A549 (cell line): ENCODE data around the gene SLC5A3. TPM values are rescaled to one million over a fixed set of nuclear protein-coding genes. Genes with fewer than 3 reads are reported as not detected.

Experiments used
- ATAC-seq, 2 experiments: fragments of 200-7000 bp in 1 of 2; fragments of >200 bp in 1 of 2; cut with Nextera tagmentation in 1 of 2; cut with Tn5 transposase in 1 of 2; 3 replicates each; pipeline versions ENCODE4 v1.8.0 to v1.9.1; 2018 to 2020; ENCODE audit warnings: mild to moderate bottlenecking in 1 of 2, moderate library complexity in 1 of 2
- CTCF ChIA-PET: fragments of 300-600 bp; sonication (Branson Sonifier 250); formaldehyde crosslinking; extraction: SDS; loops from one replicate; lab custom pipeline; 2021; ENCODE audit warnings: antibody characterized with exemption, inconsistent platforms; lab: Yijun Ruan, JAX
- POLR2A ChIA-PET: fragments of 350-600 bp; formaldehyde crosslinking; extraction: SDS; loops from one replicate; lab custom pipeline; 2021; ENCODE audit warnings: antibody characterized with exemption, inconsistent platforms; lab: Yijun Ruan, JAX
- DNase-seq, 2 experiments: peaks; one replicate each; pipeline versions ENCODE4 v3.0.0 to v3.0.0-alpha.2; 2011 to 2016; ENCODE audit warnings: low read depth in 1 of 2, low spot score in 1 of 2
- FAIRE-seq: peaks from 2 replicates; lab custom pipeline; 2011; peaks lifted over from hg19 to GRCh38; lab: Jason Lieb, UNC
- H3K27ac ChIP-seq, 2 experiments: fragments of >200 bp; sonication (Bioruptor Twin); formaldehyde crosslinking; 3 replicates each; pipeline ENCODE4 v1.5.1; 2016 to 2017
- H3K4me1 ChIP-seq: fragments of >200 bp; sonication (Bioruptor Twin); formaldehyde crosslinking; 3 replicates; pipeline ENCODE4 v1.6.1; 2016
- H3K4me2 ChIP-seq: fragments of >200 bp; sonication (Bioruptor Twin); formaldehyde crosslinking; 3 replicates; pipeline ENCODE4 v1.6.1; 2016
- H3K4me3 ChIP-seq: fragments of >200 bp; sonication (Bioruptor Twin); formaldehyde crosslinking; 3 replicates; pipeline ENCODE4 v1.5.1; 2016
- H3K9me3 ChIP-seq: fragments of >200 bp; sonication (Bioruptor Twin); formaldehyde crosslinking; 3 replicates; pipeline ENCODE4 v1.6.1; 2016
- BHLHE40 ChIP-seq: IDR thresholded peaks from 2 replicates; pipeline ENCODE4 v1.6.1; 2012; ENCODE audit warnings: low read depth, low read length, inconsistent platforms
- CEBPB ChIP-seq, 2 experiments: fragments of >200 bp in 1 of 2; sonication (Bioruptor Twin) in 1 of 2; formaldehyde crosslinking in 1 of 2; IDR thresholded peaks; 2 replicates each; pipeline ENCODE4 v1.6.1; 2012 to 2016
- CHD4 ChIP-seq: fragments of 200-600 bp; sonication (generic); IDR thresholded peaks from 2 replicates; pipeline ENCODE4 v1.6.1; 2016; ENCODE audit warnings: antibody characterized with exemption, mild to moderate bottlenecking, borderline replicate concordance
- E2F6 ChIP-seq: IDR thresholded peaks from 2 replicates; pipeline ENCODE4 v1.6.1; 2012; ENCODE audit warnings: low read depth, borderline replicate concordance
- ESRRA ChIP-seq: fragments of 150-350 bp; IDR thresholded peaks from 2 replicates; pipeline ENCODE4 v1.6.1; 2014; ENCODE audit warnings: mild to moderate bottlenecking, low read length, borderline replicate concordance
- FOSB ChIP-seq: fragments of 250-450 bp; sonication (Bioruptor Pico); IDR thresholded peaks from 2 replicates; pipeline ENCODE4 v1.5.0; 2020; ENCODE audit warnings: mild to moderate bottlenecking, moderate library complexity
- FOSL2 ChIP-seq, 2 experiments: fragments of 450-650 bp in 1 of 2; fragments of >200 bp in 1 of 2; sonication (Bioruptor Twin) in 1 of 2; formaldehyde crosslinking; IDR thresholded peaks; 2 replicates each; pipeline versions ENCODE4 v1.5.0 to v1.6.1; 2016 to 2020; ENCODE audit warnings: mild to moderate bottlenecking in 1 of 2, moderate library complexity in 1 of 2
- HES2 ChIP-seq: fragments of >200 bp; sonication (Bioruptor Twin); formaldehyde crosslinking; IDR thresholded peaks from 2 replicates; pipeline ENCODE4 v1.6.1; 2016
- HOXA7 ChIP-seq: fragments of 250-450 bp; sonication (Bioruptor Pico); IDR thresholded peaks from 2 replicates; pipeline ENCODE4 v1.5.0; 2020; ENCODE audit warnings: mild to moderate bottlenecking, moderate library complexity
- HOXB13 ChIP-seq: fragments of 250-450 bp; sonication (Bioruptor Pico); IDR thresholded peaks from 2 replicates; pipeline ENCODE4 v1.5.0; 2020; ENCODE audit warnings: low read depth, mild to moderate bottlenecking, moderate library complexity
- HOXB5 ChIP-seq: fragments of 250-450 bp; sonication (Bioruptor Pico); IDR thresholded peaks from 2 replicates; pipeline ENCODE4 v1.5.0; 2020; ENCODE audit warnings: mild to moderate bottlenecking, moderate library complexity
- JUN ChIP-seq, 2 experiments: fragments of >200 bp; sonication (Bioruptor Twin); formaldehyde crosslinking; IDR thresholded peaks; 2 replicates in 1 of 2; 3 replicates in 1 of 2; pipeline ENCODE4 v1.6.1; 2016 to 2017
- MAZ ChIP-seq: fragments of 150-350 bp; IDR thresholded peaks from 2 replicates; pipeline ENCODE4 v1.6.1; 2014; ENCODE audit warnings: antibody characterized with exemption, low read depth, low read length, borderline replicate concordance
- PBX3 ChIP-seq: IDR thresholded peaks from 2 replicates; pipeline ENCODE4 v1.6.1; 2012
- POLR2AphosphoS2 ChIP-seq: conservative IDR thresholded peaks from 2 replicates; pipeline ENCODE4 v1.6.1; 2012; ENCODE audit warnings: low read length, improper control_type of control experiment, inconsistent platforms
- RAD21 ChIP-seq, 2 experiments: fragments of >200 bp in 1 of 2; sonication (Bioruptor Twin) in 1 of 2; formaldehyde crosslinking in 1 of 2; IDR thresholded peaks in 1 of 2; conservative IDR thresholded peaks in 1 of 2; 2 replicates in 1 of 2; 3 replicates in 1 of 2; pipeline ENCODE4 v1.6.1; 2012 to 2018; ENCODE audit warnings: inconsistent platforms in 1 of 2
- RCOR1 ChIP-seq: fragments of 150-350 bp; IDR thresholded peaks from 2 replicates; pipeline ENCODE4 v1.6.1; 2014; ENCODE audit warnings: antibody characterized with exemption, low read length, low read depth
- RNF2 ChIP-seq: fragments of 200-600 bp; sonication (generic); IDR thresholded peaks from 2 replicates; pipeline ENCODE4 v1.6.1; 2016; ENCODE audit warnings: low read depth, mild to moderate bottlenecking, antibody characterized with exemption, moderate library complexity, borderline replicate concordance
- TP53 ChIP-seq: fragments of 250-450 bp; sonication (Bioruptor Pico); IDR thresholded peaks from 2 replicates; pipeline ENCODE4 v1.5.0; 2021; ENCODE audit warnings: mild to moderate bottlenecking, moderate library complexity
- ZC3H11A ChIP-seq: fragments of 450-650 bp; IDR thresholded peaks from 2 replicates; pipeline ENCODE4 v1.6.1; 2014; ENCODE audit warnings: antibody characterized with exemption, mild to moderate bottlenecking
- ZFP36 ChIP-seq: fragments of 450-650 bp; IDR thresholded peaks from 2 replicates; pipeline ENCODE4 v1.6.1; 2014; ENCODE audit warnings: borderline replicate concordance; ENCODE audit not compliant: partially characterized antibody
- WGBS: methylation state at CpG from one replicate; pipeline ENCODE4 v1.1.6; 2017; ENCODE audit errors: missing lambda C conversion rate; 5-methylcytosine and 5-hydroxymethylcytosine counted together
- polyA plus RNA-seq, 4 experiments: library from polyadenylated mRNA; depleted of rRNA in 3 of 4; stranded (reverse); fragments of >200 nt; fragmentation: RNase III in 1 of 4; extraction: RNeasy Plus Mini Kit Qiagen cat#74134 plus additional on column Dnase treatment in 1 of 4; gene quantifications; 2 replicates in 3 of 4; 3 replicates in 1 of 4; pipeline ENCODE4 v1.2.3, GENCODE V29; 2011 to 2017
- TF ChIP-seq, protein P1 (sequence below): fragments of >200 bp; sonication (Bioruptor Twin); formaldehyde crosslinking; IDR thresholded peaks from 3 replicates; pipeline ENCODE4 v1.6.1; 2016

Gene SLC5A3
- polyA plus RNA-seq, 2 of the 4 experiments (the other 2 are of a cell fraction), result 7.2 to 7.7 TPM

- DNase-seq (no peak), FAIRE-seq (no peak), ATAC-seq (no peak)
- H3K27ac ChIP-seq, result no peak overlapping the region
- no peaks in the 10 kb centered on the region for H3K9me3 ChIP-seq
- TF ChIP-seq MAZ (no peak), HOXA7 (no peak), HOXB13 (no peak), RNF2 (no peak), RCOR1 (no peak), CHD4 (no peak), ZFP36 (no peak), FOSB (CRISPR knock-in tag) (no peak)
- TF ChIP-seq, protein P1, sequence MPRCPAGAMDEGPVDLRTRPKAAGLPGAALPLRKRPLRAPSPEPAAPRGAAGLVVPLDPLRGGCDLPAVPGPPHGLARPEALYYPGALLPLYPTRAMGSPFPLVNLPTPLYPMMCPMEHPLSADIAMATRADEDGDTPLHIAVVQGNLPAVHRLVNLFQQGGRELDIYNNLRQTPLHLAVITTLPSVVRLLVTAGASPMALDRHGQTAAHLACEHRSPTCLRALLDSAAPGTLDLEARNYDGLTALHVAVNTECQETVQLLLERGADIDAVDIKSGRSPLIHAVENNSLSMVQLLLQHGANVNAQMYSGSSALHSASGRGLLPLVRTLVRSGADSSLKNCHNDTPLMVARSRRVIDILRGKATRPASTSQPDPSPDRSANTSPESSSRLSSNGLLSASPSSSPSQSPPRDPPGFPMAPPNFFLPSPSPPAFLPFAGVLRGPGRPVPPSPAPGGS, result no peak
- H3K4me3 ChIP-seq, result no peak overlapping the region
- peaks cover 20% of the 10 kb centered on the region for H3K4me1 ChIP-seq
- 88% methylated on average over 1 of the region's 1 CpG for WGBS
- CTCF ChIA-PET, result interaction anchor here (0.7 to 4.9 kb wide), 3 partner anchors 8 to 154 kb away, joined by 3 to 20 read pairs (median 3); no protein-coding TSS in a partner anchor
- H3K4me2 ChIP-seq, result no peak overlapping the region
- POLR2A ChIA-PET, result no interaction called here
These were observed 4.5 kb downstream of the SLC5A3 start for GRCh38 chr21:34077888-34078287.

- TF ChIP-seq JUN (IDR thresholded peaks at IDR 0.05) (no peak), POLR2AphosphoS2 (no peak), FOSL2 (IDR thresholded peaks at IDR 0.05) (no peak), FOSL2 (CRISPR knock-in tag; IDR thresholded peaks at IDR 0.05) (no peak), BHLHE40 (no peak), PBX3 (no peak), RNF2 (no peak), CEBPB (IDR thresholded peaks at IDR 0.05) (no peak), RAD21 (conservative IDR thresholded peaks at IDR 0.05 in 1 of 2, IDR thresholded peaks at IDR 0.05 in 1 of 2) (no peak), ZC3H11A (no peak), HOXB13 (no peak), HOXB5 (CRISPR knock-in tag) (no peak)
- DNase-seq, result no peak
- Histone ChIP-seq H3K4me2 (no peak overlapping the region), H3K4me1 (peaks cover 20% of the 10 kb centered on the region), H3K4me3 (no peak overlapping the region), H3K27ac (no peak overlapping the region), H3K9me3 (no peaks in the 10 kb centered on the region)
- CTCF ChIA-PET, result interaction anchor here (4.9 kb wide), 1 partner anchor 155 kb away, joined by 20 read pairs; no protein-coding TSS in a partner anchor
- 89% methylated on average over 2 of the region's 2 CpGs for WGBS
- POLR2A ChIA-PET, result no interaction called here
- no peak for FAIRE-seq
- ATAC-seq, result no peak
These were observed 5.5 kb downstream of the SLC5A3 start for GRCh38 chr21:34078915-34079314.

DNA sequence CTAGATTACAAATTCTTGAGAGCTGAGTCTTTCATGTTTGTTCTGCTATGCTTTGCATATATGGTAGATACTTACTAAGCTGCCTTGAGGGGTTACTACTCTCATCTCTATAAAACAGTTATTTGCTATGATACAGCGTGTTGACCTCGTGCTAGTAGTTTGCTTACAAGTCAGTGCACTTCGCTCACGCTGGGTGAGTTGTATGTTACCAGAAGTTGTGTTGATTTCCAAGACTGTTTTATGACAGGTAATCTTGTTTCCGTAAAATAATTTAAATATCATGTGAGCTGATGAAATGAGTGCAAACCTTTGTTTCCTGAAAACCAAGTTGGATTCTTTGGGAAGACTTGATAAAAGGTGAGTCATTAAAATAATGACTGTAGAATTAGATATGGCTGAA, 7.3 kb downstream of the SLC5A3 start:
- no peak for FAIRE-seq
- no peak overlapping the region for H3K4me3 ChIP-seq
- CTCF ChIA-PET, result interaction anchor here (2.2 kb wide), 1 partner anchor 11 kb away, joined by 8 read pairs; no protein-coding TSS in a partner anchor

More for the DNA sequence above, 7.3 kb downstream of the SLC5A3 start:
- H3K9me3 ChIP-seq, result no peaks in the 10 kb centered on the region
- H3K4me1 ChIP-seq, result peaks cover 7% of the 10 kb centered on the region; the same call in 1 of the 3 replicates
- TF ChIP-seq TP53 (CRISPR knock-in tag), result no peak
- TF ChIP-seq HES2, result no peak
- TF ChIP-seq E2F6, result no peak
- TF ChIP-seq ESRRA, result no peak
- TF ChIP-seq, all 56 proteins: peak for 0
- no peak overlapping the region for H3K27ac ChIP-seq
- POLR2A ChIA-PET, result no interaction called here
- DNase-seq (no peak), ATAC-seq (no peak)
- no peak overlapping the region for H3K4me2 ChIP-seq
- 96% methylated on average over 5 of the region's 5 CpGs for WGBS
